Measurements from ENCODE around the gene OR7D2. TPM values are rescaled to one million over a fixed set of nuclear protein-coding genes. Genes with fewer than 3 reads are reported as not detected.
A peak's percentile ranks its signal among the peaks of the same experiment; 100 is the strongest.

The OR7D2 gene
- total and polyA plus RNA-seq, 4 experiments from 2014 or later = 0.15 TPM; not detected in 3

DNA sequence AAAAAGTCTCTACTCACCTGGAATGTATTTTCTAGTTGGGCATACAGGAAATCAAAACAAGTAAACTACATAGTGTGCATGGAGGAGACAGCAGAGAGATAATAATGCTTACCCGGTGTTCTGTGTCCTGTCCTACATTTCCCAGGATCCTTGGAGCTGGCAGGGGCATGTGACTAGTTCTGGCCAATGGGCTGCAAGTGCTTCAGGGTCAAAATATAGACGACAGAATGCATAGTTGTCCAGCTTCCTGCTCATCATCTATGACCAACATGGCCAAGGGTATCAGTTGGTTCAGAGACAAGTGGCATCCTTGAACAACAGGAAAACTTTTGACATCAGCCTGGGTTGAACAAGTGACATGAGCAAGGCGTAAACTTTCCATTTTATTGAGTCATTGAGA lies 30.1 kb upstream of the OR7D2 start:
- H3K9me3 Mint-ChIP-seq = peaks cover 0 to 32% (median 18%) of the 10 kb centered on the region in 8 donors
- intact Hi-C loops (cut with micrococcal nuclease) = no loop called here
- Histone ChIP-seq H3K27ac (ENCODE audit: low read depth, low read length) (no peak overlapping the region), H3K36me3 (ENCODE audit: insufficient read depth, low read length) (peaks cover 7% of the 10 kb centered on the region), H3K4me3 (ENCODE audit: low read length in 2 of 2) (no peak overlapping the region), H3K4me1 (ENCODE audit: insufficient read depth, low read length) (peaks cover 17% of the 10 kb centered on the region), H3K9me3 (ENCODE audit: control insufficient read depth in 1 of 2, low read length in 2 of 2) (peaks cover 0 to 8% of the 10 kb centered on the region in 2 donors), H3K27me3 (ENCODE audit: insufficient read depth, low read length) (no peaks in the 10 kb centered on the region)
- no peak overlapping the region for H3K27ac Mint-ChIP-seq
- DNase-seq = no peak
- no peaks in the 10 kb centered on the region for H3K27me3 Mint-ChIP-seq
- peaks cover 36 to 80% (median 64%) of the 10 kb centered on the region in 4 donors for H3K4me1 Mint-ChIP-seq
- H3K4me3 Mint-ChIP-seq = peak overlapping the region in 1 of 8 donors; percentile 31
- H3K36me3 Mint-ChIP-seq = peaks cover 73 to 79% of the 10 kb centered on the region in 2 donors
- ChIA-PET POLR2A (ENCODE audit: partially characterized antibody) (no interaction called here), CTCF (ENCODE audit: partially characterized antibody) (no interaction called here)

DNA sequence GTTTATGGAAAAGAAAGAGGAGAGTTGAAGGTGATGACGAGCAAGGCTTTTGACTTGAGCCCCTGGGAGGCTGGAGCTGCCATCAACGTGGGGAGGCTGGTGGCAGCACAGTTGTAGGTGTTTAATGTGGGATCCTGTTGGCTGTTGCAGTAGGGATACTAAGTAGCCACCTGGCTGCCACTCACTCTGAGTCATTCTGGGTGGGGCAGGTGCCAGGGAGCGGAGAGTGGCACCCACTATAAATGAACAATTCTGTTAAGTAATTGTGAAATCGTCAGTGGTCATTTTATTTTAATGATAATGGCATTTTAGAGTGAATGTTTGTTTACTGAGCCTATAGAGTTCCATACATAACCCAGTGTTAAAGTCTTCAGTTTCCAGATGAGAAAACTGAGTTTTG lies 28.8 kb upstream of the OR7D2 start:
- no peaks in the 10 kb centered on the region for H3K27me3 Mint-ChIP-seq
- POLR2A ChIA-PET (ENCODE audit: partially characterized antibody) = no interaction called here
- Histone ChIP-seq H3K4me3 (ENCODE audit: low read length in 2 of 2) (no peak overlapping the region), H3K36me3 (ENCODE audit: insufficient read depth, low read length) (peaks cover 7% of the 10 kb centered on the region), H3K4me1 (ENCODE audit: insufficient read depth, low read length) (peaks cover 17% of the 10 kb centered on the region), H3K27ac (ENCODE audit: low read depth, low read length) (no peak overlapping the region), H3K27me3 (ENCODE audit: insufficient read depth, low read length) (no peaks in the 10 kb centered on the region), H3K9me3 (ENCODE audit: control insufficient read depth in 1 of 2, low read length in 2 of 2) (peaks cover 0 to 3% of the 10 kb centered on the region in 2 donors)
- peak overlapping the region in 2 of 7 donors; percentile 36 to 54 for H3K27ac Mint-ChIP-seq
- H3K4me3 Mint-ChIP-seq = peak overlapping the region in 2 of 8 donors; percentile 55 to 68
- peaks cover 39 to 78% (median 66%) of the 10 kb centered on the region in 4 donors for H3K4me1 Mint-ChIP-seq
- intact Hi-C loops (cut with micrococcal nuclease) = no loop called here
- CTCF ChIA-PET (ENCODE audit: partially characterized antibody) = no interaction called here
- H3K36me3 Mint-ChIP-seq = peaks cover 72 to 77% of the 10 kb centered on the region in 2 donors
- peaks cover 0 to 24% (median 12%) of the 10 kb centered on the region in 8 donors for H3K9me3 Mint-ChIP-seq
- DNase-seq = no peak

DNA sequence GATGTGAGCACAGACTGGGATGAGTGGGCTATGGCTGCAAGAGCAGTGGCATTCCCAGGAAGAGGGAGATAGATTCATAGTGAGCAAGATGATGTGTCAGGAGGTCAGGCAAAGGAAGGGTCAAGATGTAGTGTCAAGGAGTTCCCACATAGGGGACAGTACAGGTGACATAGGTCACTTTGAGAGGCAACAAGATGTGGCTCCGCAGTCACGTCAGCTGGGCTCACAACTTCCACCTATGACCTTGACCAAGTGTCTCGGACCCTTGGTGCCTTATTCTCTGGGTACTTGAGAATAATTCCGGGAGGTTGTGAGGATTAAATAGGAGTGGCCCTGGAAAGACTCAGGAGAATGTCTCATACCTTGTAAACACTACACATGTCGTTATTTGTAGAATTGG lies 28.1 kb upstream of the OR7D2 start:
- ChIA-PET POLR2A (ENCODE audit: partially characterized antibody) (no interaction called here), CTCF (ENCODE audit: partially characterized antibody) (no interaction called here)
- Histone ChIP-seq H3K9me3 (ENCODE audit: control insufficient read depth in 1 of 2, low read length in 2 of 2) (no peaks in the 10 kb centered on the region), H3K27ac (ENCODE audit: low read depth, low read length) (no peak overlapping the region), H3K4me3 (ENCODE audit: low read length in 2 of 2) (no peak overlapping the region), H3K4me1 (ENCODE audit: insufficient read depth, low read length) (peaks cover 17% of the 10 kb centered on the region), H3K36me3 (ENCODE audit: insufficient read depth, low read length) (peaks cover 6% of the 10 kb centered on the region), H3K27me3 (ENCODE audit: insufficient read depth, low read length) (no peaks in the 10 kb centered on the region)
- intact Hi-C loops (cut with micrococcal nuclease) = no loop called here
- H3K4me1 Mint-ChIP-seq = peaks cover 40 to 74% (median 66%) of the 10 kb centered on the region in 4 donors
- peaks cover 73 to 77% of the 10 kb centered on the region in 2 donors for H3K36me3 Mint-ChIP-seq
- no peaks in the 10 kb centered on the region for H3K27me3 Mint-ChIP-seq
- H3K9me3 Mint-ChIP-seq = peaks cover 0 to 18% (median 5%) of the 10 kb centered on the region in 8 donors
- DNase-seq = no peak
- H3K27ac Mint-ChIP-seq = peak overlapping the region in 4 of 7 donors; percentile 12 to 38 (median 28)
- peak overlapping the region in 2 of 8 donors; percentile 21 to 68 for H3K4me3 Mint-ChIP-seq

DNA sequence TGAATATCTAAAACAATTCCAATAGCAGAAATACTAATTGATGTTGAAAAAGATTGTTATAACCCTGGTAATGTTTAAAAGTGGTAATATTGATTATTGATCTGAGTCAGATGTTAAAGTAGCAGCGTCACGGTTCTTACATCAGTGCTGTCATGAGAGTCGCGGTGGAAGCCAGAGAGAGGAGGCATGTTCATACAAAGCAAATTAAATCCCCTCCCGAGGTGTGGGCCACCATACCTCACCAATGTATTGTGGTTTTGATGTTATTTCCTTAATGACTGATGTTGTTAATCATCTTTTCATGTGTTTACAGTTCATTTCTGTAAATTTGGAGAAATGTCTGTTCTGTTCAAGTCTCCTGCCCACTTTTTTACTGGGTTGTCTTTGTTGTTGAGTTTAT lies 27.4 kb upstream of the OR7D2 start:
- peaks cover 39 to 73% (median 64%) of the 10 kb centered on the region in 4 donors for H3K4me1 Mint-ChIP-seq
- no peaks in the 10 kb centered on the region for H3K9me3 ChIP-seq (ENCODE audit: control insufficient read depth in 1 of 2, low read length in 2 of 2)

DNA sequence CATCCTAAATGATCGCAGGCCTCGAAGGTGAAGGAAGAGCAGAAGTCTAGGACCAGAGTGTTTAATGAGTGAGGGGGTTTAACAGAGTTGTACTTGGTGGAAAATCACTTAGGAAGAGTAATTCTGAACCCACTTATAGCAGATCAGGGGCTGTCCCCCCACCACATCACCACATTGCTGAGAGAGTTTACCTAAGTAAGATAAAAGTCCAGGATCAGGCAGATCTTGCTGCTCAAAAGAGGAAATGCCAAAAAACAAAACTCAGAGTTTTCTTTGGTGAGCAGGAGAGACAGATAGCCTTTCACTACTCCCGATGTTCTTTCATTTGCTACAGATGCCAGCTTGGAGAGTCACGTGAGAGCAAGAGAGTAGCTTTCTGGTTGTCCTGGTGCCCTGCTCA lies 23.2 kb upstream of the OR7D2 start:
- CTCF ChIA-PET (ENCODE audit: partially characterized antibody) = no interaction called here
- intact Hi-C loops (cut with micrococcal nuclease) = no loop called here
- H3K36me3 Mint-ChIP-seq = peaks cover 83 to 86% of the 10 kb centered on the region in 2 donors
- H3K4me1 ChIP-seq (ENCODE audit: insufficient read depth, low read length) = peaks cover 1% of the 10 kb centered on the region
- H3K4me3 ChIP-seq (ENCODE audit: low read length in 2 of 2) = no peak overlapping the region
- no peaks in the 10 kb centered on the region for H3K27me3 ChIP-seq (ENCODE audit: insufficient read depth, low read length)
- no peaks in the 10 kb centered on the region for H3K27me3 Mint-ChIP-seq
- POLR2A ChIA-PET (ENCODE audit: partially characterized antibody) = no interaction called here
- H3K27ac Mint-ChIP-seq = peak overlapping the region in 3 of 7 donors; percentile 14 to 63 (median 19)
- no peak overlapping the region for H3K4me3 Mint-ChIP-seq
- H3K9me3 ChIP-seq (ENCODE audit: control insufficient read depth in 1 of 2, low read length in 2 of 2) = no peaks in the 10 kb centered on the region
- no peak for DNase-seq
- H3K9me3 Mint-ChIP-seq = peaks cover 0 to 19% (median 11%) of the 10 kb centered on the region in 8 donors
- H3K36me3 ChIP-seq (ENCODE audit: insufficient read depth, low read length) = peaks cover 50% of the 10 kb centered on the region
- peaks cover 16 to 37% (median 33%) of the 10 kb centered on the region in 4 donors for H3K4me1 Mint-ChIP-seq
- H3K27ac ChIP-seq (ENCODE audit: low read depth, low read length) = no peak overlapping the region

More for the DNA sequence above, 27.4 kb upstream of the OR7D2 start:
- Histone ChIP-seq H3K27ac (ENCODE audit: low read depth, low read length) (no peak overlapping the region), H3K4me3 (ENCODE audit: low read length in 2 of 2) (no peak overlapping the region), H3K4me1 (ENCODE audit: insufficient read depth, low read length) (peaks cover 17% of the 10 kb centered on the region), H3K36me3 (ENCODE audit: insufficient read depth, low read length) (peaks cover 13% of the 10 kb centered on the region), H3K27me3 (ENCODE audit: insufficient read depth, low read length) (no peaks in the 10 kb centered on the region)
- POLR2A ChIA-PET (ENCODE audit: partially characterized antibody) = no interaction called here
- CTCF ChIA-PET (ENCODE audit: partially characterized antibody) = no interaction called here
- H3K36me3 Mint-ChIP-seq = peaks cover 77 to 83% of the 10 kb centered on the region in 2 donors
- peak overlapping the region in 1 of 7 donors; percentile 23 for H3K27ac Mint-ChIP-seq
- intact Hi-C loops (cut with micrococcal nuclease) = no loop called here
- H3K4me3 Mint-ChIP-seq = peak overlapping the region in 1 of 8 donors; percentile 4
- no peaks in the 10 kb centered on the region for H3K27me3 Mint-ChIP-seq
- peaks cover 0 to 13% (median 4%) of the 10 kb centered on the region in 8 donors for H3K9me3 Mint-ChIP-seq
- DNase-seq = no peak

DNA sequence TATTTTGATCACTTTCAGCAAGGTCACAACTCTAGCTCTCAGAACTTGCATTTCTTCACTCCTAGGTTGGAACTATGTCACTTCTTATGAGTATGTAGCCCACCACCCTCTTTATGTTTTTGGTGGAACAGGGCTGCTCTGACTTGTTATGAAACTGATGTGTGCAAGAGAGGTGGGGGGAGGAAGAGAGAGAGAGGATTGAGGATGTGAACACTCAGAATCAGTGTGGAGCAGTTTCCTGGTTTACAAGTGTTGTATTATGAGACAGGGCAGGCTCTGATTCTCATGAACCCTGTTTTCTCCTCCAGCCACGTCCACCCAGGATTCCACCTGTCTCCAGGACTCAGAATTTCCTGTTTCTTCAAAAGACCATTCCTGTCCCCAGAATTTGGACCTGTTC lies 22.5 kb upstream of the OR7D2 start:
- H3K9me3 ChIP-seq (ENCODE audit: control insufficient read depth in 1 of 2, low read length in 2 of 2) = no peaks in the 10 kb centered on the region
- peaks cover 58% of the 10 kb centered on the region for H3K36me3 ChIP-seq (ENCODE audit: insufficient read depth, low read length)
- H3K36me3 Mint-ChIP-seq = peaks cover 83 to 86% of the 10 kb centered on the region in 2 donors
- ChIA-PET CTCF (ENCODE audit: partially characterized antibody) (no interaction called here), POLR2A (ENCODE audit: partially characterized antibody) (no interaction called here)
- H3K27me3 ChIP-seq (ENCODE audit: insufficient read depth, low read length) = no peaks in the 10 kb centered on the region
- H3K9me3 Mint-ChIP-seq = peaks cover 0 to 19% (median 10%) of the 10 kb centered on the region in 8 donors
- no peak overlapping the region for H3K27ac ChIP-seq (ENCODE audit: low read depth, low read length)
- intact Hi-C loops (cut with micrococcal nuclease) = no loop called here
- peaks cover 13 to 30% (median 26%) of the 10 kb centered on the region in 4 donors for H3K4me1 Mint-ChIP-seq
- no peaks in the 10 kb centered on the region for H3K27me3 Mint-ChIP-seq
- H3K27ac Mint-ChIP-seq = no peak overlapping the region
- no peaks in the 10 kb centered on the region for H3K4me1 ChIP-seq (ENCODE audit: insufficient read depth, low read length)
- H3K4me3 Mint-ChIP-seq = no peak overlapping the region
- no peak for DNase-seq
- no peak overlapping the region for H3K4me3 ChIP-seq (ENCODE audit: low read length in 2 of 2)

DNA sequence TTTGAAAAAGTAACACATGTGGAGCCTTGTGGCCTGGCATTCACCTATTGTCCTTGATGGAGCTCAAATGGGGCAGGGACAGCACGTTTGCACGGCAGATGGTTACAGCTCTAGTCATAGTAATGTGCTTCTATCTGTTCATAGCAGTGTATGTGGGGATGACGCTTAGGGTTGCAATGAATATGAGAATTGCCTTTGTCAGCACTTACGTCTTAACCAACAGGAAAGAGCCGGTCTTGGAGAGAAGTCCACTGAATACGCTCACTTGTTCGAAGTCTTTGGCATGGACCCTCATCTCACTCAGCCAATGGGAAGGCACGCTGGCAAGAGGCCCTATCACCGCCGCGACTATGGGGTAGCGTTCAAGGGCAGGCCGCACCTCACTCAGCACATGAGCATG lies 18.9 kb upstream of the OR7D2 start:
- H3K27ac ChIP-seq (ENCODE audit: low read depth, low read length) = no peak overlapping the region
- Mint-ChIP-seq H3K4me1 (peaks cover 0 to 8% (median 3%) of the 10 kb centered on the region in 4 donors), H3K36me3 (peaks cover 86 to 93% of the 10 kb centered on the region in 2 donors), H3K27ac (no peak overlapping the region), H3K9me3 (peaks cover 0 to 25% (median 6%) of the 10 kb centered on the region in 8 donors), H3K4me3 (no peak overlapping the region), H3K27me3 (no peaks in the 10 kb centered on the region)
- H3K9me3 ChIP-seq (ENCODE audit: control insufficient read depth in 1 of 2, low read length in 2 of 2) = no peaks in the 10 kb centered on the region
- ChIA-PET POLR2A (ENCODE audit: partially characterized antibody) (no interaction called here), CTCF (ENCODE audit: partially characterized antibody) (no interaction called here)
- no peaks in the 10 kb centered on the region for H3K27me3 ChIP-seq (ENCODE audit: insufficient read depth, low read length)
- H3K4me3 ChIP-seq (ENCODE audit: low read length in 2 of 2) = no peak overlapping the region
- no peaks in the 10 kb centered on the region for H3K4me1 ChIP-seq (ENCODE audit: insufficient read depth, low read length)
- H3K36me3 ChIP-seq (ENCODE audit: insufficient read depth, low read length) = peaks cover 73% of the 10 kb centered on the region
- intact Hi-C loops (cut with micrococcal nuclease) = no loop called here
- no peak for DNase-seq

Measured in CD4-positive, alpha-beta memory T cell (primary cell).